Epithelial cell of proximal tubule (primary cell): Measurements from ENCODE around the gene NKD2. TPM values are rescaled to one million over a fixed set of nuclear protein-coding genes. Genes with fewer than 3 reads are reported as not detected.

Experiments
- DNase-seq: peaks from one replicate; pipeline ENCODE4 v3.0.0-alpha.2; 2011; ENCODE audit warnings: low read depth
- H3K4me3 ChIP-seq: 2 replicates; pipeline ENCODE4 v1.5.1; 2011; ENCODE audit warnings: low read depth, mild to moderate bottlenecking, low read length
- total RNA-seq: library from RNA; depleted of rRNA; stranded (reverse); fragments of >200 nt; gene quantifications from 2 replicates; pipeline ENCODE4 v1.2.3, GENCODE V29; 2015
- TF ChIP-seq, protein P1 (sequence below): conservative IDR thresholded peaks from 2 replicates; pipeline ENCODE4 v1.5.1; 2012; ENCODE audit warnings: low read depth, mild to moderate bottlenecking, low read length

Gene NKD2
- total RNA-seq, 1 donor from 2014 or later, result not detected

DNA sequence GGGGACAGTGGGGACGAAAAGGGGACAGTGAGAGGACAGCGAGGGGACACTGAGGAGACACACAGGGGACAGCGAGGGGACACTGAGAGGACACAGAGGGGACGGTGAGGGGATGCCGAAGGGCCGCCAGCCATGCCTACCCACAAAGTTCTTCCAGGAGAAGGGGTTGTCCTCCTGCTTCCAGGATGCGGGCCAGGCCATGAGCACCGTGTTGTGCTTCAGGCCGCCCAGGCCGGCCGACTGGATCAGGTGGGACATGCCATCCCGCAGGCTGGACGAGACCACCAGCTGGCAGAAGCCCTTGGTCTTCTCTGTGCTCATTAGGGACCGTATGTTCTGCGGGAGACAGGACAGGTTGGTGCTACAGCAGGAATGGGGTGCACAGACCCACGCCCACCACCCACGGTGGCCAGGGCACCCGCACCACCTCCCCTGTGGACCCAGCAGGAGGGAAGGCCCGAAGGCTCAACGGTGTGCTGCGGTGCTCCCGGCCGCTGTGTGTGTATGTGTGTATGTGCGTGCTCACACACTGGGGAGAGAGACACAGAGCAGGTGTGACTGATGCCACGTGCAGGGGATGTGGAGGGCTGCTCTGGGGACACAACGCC is 56.6 kb downstream of the NKD2 start:
- no peak overlapping the region for H3K4me3 ChIP-seq
- TF ChIP-seq, protein P1, sequence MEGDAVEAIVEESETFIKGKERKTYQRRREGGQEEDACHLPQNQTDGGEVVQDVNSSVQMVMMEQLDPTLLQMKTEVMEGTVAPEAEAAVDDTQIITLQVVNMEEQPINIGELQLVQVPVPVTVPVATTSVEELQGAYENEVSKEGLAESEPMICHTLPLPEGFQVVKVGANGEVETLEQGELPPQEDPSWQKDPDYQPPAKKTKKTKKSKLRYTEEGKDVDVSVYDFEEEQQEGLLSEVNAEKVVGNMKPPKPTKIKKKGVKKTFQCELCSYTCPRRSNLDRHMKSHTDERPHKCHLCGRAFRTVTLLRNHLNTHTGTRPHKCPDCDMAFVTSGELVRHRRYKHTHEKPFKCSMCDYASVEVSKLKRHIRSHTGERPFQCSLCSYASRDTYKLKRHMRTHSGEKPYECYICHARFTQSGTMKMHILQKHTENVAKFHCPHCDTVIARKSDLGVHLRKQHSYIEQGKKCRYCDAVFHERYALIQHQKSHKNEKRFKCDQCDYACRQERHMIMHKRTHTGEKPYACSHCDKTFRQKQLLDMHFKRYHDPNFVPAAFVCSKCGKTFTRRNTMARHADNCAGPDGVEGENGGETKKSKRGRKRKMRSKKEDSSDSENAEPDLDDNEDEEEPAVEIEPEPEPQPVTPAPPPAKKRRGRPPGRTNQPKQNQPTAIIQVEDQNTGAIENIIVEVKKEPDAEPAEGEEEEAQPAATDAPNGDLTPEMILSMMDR, result no peak
- DNase-seq, result no peak

DNA sequence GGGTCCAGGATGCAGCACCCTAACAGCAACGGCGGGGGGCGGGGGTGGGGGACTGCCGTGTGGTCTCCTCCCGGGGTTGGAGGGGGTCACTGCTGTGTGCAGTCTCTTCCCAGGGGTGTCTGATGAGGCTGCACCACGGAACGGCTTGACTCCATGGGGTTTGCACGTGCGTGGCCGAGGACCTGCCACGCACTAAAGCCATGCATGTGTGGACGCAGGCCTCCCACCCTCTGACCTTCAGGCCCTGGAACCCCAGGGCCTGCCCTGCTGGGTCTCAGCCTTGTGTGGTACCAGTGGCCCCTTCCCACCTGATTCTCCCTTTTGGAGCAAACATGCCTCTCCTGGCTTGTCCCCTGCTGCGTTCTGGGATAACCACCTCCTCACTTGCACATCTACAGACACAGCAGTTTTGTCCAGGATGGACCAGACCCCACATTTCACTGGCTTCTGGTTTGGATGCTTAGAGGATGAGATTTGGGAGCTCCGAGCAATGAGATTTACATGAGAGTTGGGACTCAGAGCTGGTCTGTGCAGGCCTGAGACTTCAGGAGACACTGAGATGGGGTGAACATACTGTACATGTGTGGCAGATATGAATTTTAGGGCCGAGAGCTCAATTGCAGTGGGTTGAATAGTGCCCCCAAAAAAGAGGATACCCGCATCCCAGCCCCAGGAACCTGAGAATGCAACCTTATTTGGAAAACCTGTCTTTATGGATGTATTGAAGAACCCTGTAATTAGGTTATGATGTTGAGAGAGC is 57.5 kb downstream of the NKD2 start:
- no peak overlapping the region for H3K4me3 ChIP-seq
- TF ChIP-seq, protein P1, result no peak

DNA sequence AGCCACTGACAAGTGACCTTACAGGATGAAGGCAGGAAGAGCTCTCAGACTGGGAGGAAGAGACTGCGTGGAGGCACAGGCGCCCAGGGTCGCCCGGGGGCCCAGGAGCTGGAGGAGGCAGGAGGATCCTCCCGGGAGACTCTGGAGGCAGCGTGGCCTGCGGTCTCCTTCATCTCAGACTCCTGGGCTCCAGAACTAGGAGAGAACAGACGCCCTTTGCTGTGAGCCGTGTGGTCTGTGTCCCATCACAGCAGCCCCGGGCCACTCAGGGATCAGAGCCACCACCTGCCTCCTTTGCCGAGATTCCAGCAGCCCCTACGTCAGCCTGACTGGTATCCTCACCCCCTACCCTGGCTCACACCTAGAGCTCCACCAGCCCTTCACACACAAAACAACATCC is 58.1 kb downstream of the NKD2 start:
- H3K4me3 ChIP-seq, result no peak overlapping the region
- no peak for DNase-seq
- TF ChIP-seq, protein P1, result no peak

More for the DNA sequence above, 57.5 kb downstream of the NKD2 start:
- DNase-seq, result no peak

DNA sequence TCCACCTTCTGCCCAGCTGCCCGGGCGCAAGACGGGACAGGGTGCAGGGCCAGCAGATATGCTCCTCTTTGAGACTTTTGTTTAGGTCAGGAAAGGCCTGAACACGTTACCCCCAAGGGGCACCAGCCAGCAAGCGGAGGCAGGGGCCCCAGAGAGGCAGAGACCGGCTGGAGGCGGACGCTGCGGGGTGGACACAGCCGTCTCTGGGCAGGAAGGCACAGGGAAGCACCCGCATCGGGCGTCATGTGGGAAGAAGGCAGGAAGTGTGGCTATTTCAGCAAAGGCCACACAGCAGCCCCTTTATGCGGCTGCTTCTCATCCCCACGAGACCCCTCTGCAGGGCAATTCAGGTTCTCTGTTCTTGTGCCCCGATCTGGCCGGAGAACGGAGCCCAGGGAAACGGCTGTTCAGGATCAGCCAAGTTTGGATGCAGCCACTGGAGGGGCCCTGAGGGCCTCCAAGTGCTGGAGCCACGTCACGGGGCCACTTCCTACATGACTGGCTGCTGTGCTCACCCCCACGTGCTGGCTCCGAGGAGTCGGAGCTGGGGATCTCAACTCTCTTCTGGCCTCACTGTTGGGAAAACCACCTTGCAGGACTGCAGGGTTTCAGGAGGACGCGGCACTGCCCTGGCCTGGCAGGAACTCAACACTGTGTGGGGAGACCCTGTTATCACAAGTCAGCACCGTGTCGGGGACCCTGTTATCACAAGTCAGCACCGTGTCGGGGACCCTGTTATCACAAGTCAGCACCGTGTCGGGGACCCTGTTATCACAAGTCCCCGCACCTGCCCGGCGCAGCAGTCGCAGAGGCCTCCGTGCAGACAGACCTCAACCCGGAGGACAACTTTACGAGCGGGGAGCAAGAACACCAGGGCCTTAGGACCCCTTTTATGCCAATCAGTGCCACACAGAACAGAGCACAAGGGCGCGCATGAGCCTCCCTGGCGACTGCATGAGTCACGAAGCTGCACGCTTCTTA is 58.8 kb downstream of the NKD2 start:
- TF ChIP-seq, protein P1, result no peak
- H3K4me3 ChIP-seq, result no peak overlapping the region
- DNase-seq, result no peak

DNA sequence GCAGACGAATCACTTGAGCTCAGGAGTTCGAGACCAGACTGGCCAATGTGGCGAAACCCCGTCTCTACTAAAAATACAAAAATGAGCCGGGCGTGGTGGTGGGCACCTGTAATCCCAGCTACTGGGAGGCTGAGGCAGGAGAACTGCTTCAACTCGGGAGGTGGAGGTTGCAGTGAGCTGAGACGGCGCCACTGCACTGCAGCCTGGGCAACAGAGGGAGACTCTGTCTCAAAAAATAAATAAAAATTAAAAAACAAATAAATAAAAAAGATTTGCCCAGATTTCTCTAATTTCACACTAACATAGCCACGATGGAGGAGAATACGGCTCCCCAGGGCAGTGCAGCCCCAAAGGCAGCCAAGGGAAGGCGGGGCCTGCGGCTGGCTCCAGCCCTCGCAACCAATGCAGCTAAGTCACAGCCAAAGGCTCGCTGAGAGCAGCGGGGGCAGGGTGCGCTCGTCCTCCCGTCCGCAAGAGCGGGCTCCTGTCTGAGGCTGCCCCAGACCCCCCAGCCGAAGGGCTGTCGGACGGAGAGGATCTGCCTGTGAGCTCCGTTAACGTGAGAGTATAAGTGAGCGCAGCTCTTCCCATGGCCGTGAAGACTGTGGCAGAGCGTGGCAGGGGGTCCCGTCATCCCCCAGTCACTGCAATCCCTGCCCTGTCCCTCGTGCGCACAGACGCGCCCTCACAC is 59.7 kb downstream of the NKD2 start:
- TF ChIP-seq, protein P1, result no peak
- no peak for DNase-seq
- H3K4me3 ChIP-seq, result no peak overlapping the region
